ENCODE data around the gene DCANP1. TPM values are rescaled to one million over a fixed set of nuclear protein-coding genes. Genes with fewer than 3 reads are reported as not detected.

The DCANP1 gene
- total and polyA plus RNA-seq, 8 donors, result 0.06 to 0.24 (median 0.13) TPM; not detected in 3

- DNase-seq (no peak), ATAC-seq (no peak)
- no peaks in the 10 kb centered on the region for H3K27me3 ChIP-seq
- H3K36me3 ChIP-seq, result no peaks in the 10 kb centered on the region
- no peaks in the 10 kb centered on the region for H3K9me3 ChIP-seq
- peak overlapping the region in 1 of 2 donors; percentile 86 for H3K4me3 ChIP-seq
- H3K27ac ChIP-seq, result peak overlapping the region in 1 of 2 donors; percentile 92
- no peak for TF ChIP-seq CTCF (IDR thresholded peaks at IDR 0.05)
- intact Hi-C loops (cut with DNase I), result no loop called here
- H3K4me1 ChIP-seq, result peaks cover 20 to 84% of the 10 kb centered on the region in 2 donors
These were observed 51.3 kb downstream of the DCANP1 start for GRCh38 chr5:135395866-135396265.

DNA sequence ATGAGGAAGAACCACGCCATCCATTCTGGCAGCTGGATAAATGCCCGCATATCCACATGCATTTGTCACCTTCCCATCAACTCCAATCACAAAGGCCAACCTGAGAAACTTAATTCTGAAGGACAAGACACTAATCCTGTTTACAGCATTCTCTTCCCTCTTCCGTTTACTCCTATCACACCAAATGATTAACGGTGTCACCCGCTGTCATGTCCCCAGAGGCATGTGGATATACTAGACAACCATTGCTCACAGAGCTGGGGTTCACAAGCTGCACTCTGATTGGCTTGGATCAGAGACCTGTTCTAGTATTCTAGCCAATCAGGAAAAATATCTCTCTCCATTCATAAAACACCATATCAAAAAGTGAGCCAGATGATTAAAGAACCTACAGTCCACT is 51.7 kb downstream of the DCANP1 start:
- peaks cover 20 to 88% of the 10 kb centered on the region in 2 donors for H3K4me1 ChIP-seq
- DNase-seq, result no peak
- intact Hi-C loops (cut with DNase I), result no loop called here
- ATAC-seq, result no peak
- H3K27me3 ChIP-seq, result no peaks in the 10 kb centered on the region
- no peaks in the 10 kb centered on the region for H3K9me3 ChIP-seq
- no peaks in the 10 kb centered on the region for H3K36me3 ChIP-seq
- H3K4me3 ChIP-seq, result peak overlapping the region in 1 of 2 donors; percentile 86
- no peak for TF ChIP-seq CTCF (IDR thresholded peaks at IDR 0.05)
- H3K27ac ChIP-seq, result peak overlapping the region in 1 of 2 donors; percentile 92

Other genes starting within 250 kb of the DCANP1 start
- gene MACROH2A1, start 48.1 kb downstream of the DCANP1 start, total RNA-seq, result 100 to 1,000 TPM; 183 to 309 TPM
- gene MACROH2A1, start 48.1 kb downstream of the DCANP1 start, polyA plus RNA-seq (ENCODE audit: insufficient read length in 6 of 6), result 100 to 1,000 TPM; 225 to 286 (median 235) TPM
- under 1 TPM; 0.03 to 0.18 TPM for gene TIFAB, start 5.0 kb upstream of the DCANP1 start, total RNA-seq
- gene TIFAB, start 5.0 kb upstream of the DCANP1 start, polyA plus RNA-seq (ENCODE audit: insufficient read length in 6 of 6), result under 1 TPM; 0.21 to 0.47 (median 0.39) TPM
- gene NEUROG1, start 88.6 kb upstream of the DCANP1 start, total RNA-seq, result not detected
- not detected for gene NEUROG1, start 88.6 kb upstream of the DCANP1 start, polyA plus RNA-seq (ENCODE audit: insufficient read length in 6 of 6)
- gene CXCL14, start 131.6 kb upstream of the DCANP1 start, total RNA-seq, result 10 to 100 TPM in 1 of 2 donors, 1 to 10 TPM in 1; 2.3 to 57.2 TPM
- 10 to 100 TPM; 36.7 to 72.6 (median 56.1) TPM for gene CXCL14, start 131.6 kb upstream of the DCANP1 start, polyA plus RNA-seq (ENCODE audit: insufficient read length in 6 of 6)